PFSK-1 (cell line): ENCODE results near the gene OR52K2.

Experiments used
- POLR2AphosphoS5 ChIP-seq: IDR thresholded peaks from 2 replicates; pipeline ENCODE4 v1.6.1; 2012; ENCODE audit warnings: low read depth, mild to moderate bottlenecking, control low read depth, low read length, moderate library complexity
- TAF1 ChIP-seq: IDR thresholded peaks from 2 replicates; pipeline ENCODE4 v1.6.1; 2012; ENCODE audit warnings: low read length, control low read depth, borderline replicate concordance; ENCODE audit not compliant: insufficient read depth

GRCh38 chr11:4484310-4484709 lies 35.2 kb downstream of the OR52K2 start:
- TF ChIP-seq POLR2AphosphoS5 (no peak), TAF1 (no peak)
